B cell (primary cell): ENCODE results near the gene CKMT2. TPM values are rescaled to one million over a fixed set of nuclear protein-coding genes. Genes with fewer than 3 reads are reported as not detected.

ENCODE experiments used
- ATAC-seq: fragments of 200-7000 bp; cut with Tn5 transposase; one replicate; pipeline ENCODE4 v1.10.0; 2021; ENCODE audit warnings: low read depth, mild to moderate bottlenecking, moderate number of reproducible peaks, moderate library complexity
- CTCF ChIA-PET: fragments of 350-600 bp; sonication (Branson Sonifier 250); formaldehyde crosslinking; loops from one replicate; lab custom pipeline; 2021; ENCODE audit warnings: antibody characterized with exemption, inconsistent platforms; lab: Charles Lee
- POLR2A ChIA-PET: fragments of 350-600 bp; sonication (Branson Sonifier 250); formaldehyde crosslinking; loops from one replicate; lab custom pipeline; 2021; ENCODE audit warnings: antibody characterized with exemption; lab: Charles Lee
- DNase-seq: peaks from one replicate; pipeline ENCODE4 v3.0.0; 2013
- H2AFZ ChIP-seq: 2 replicates; pipeline ENCODE4 v1.6.1; 2012; ENCODE audit warnings: mild to moderate bottlenecking, low read depth, low read length; ENCODE audit not compliant: insufficient read depth, poor library complexity, severe bottlenecking
- H3K27ac ChIP-seq, 2 donors: 1 replicate in 1 of 2; 2 replicates in 1 of 2; pipeline ENCODE4 v1.5.1; 2012 to 2013; ENCODE audit warnings: low read length in 2 of 2, mild to moderate bottlenecking in 2 of 2, moderate library complexity in 1 of 2
- H3K27me3 ChIP-seq, 4 experiments: fragments of 200-600 bp in 1 of 4; sonication (generic) in 1 of 4; replicated peaks in 1 of 4; 1 replicate in 2 of 4; 2 replicates in 2 of 4; pipeline versions ENCODE4 v1.6.1 to v1.7.0; 2013 to 2016; ENCODE audit warnings: low read length in 3 of 4, mild to moderate bottlenecking in 2 of 4, mixed read lengths in 1 of 4, moderate library complexity in 1 of 4; ENCODE audit not compliant: insufficient read depth in 4 of 4, control insufficient read depth in 3 of 4; ENCODE audit errors: control extremely low read depth in 1 of 4
- H3K36me3 ChIP-seq, 2 experiments: replicated peaks in 1 of 2; 1 replicate in 1 of 2; 2 replicates in 1 of 2; pipeline versions ENCODE4 v1.6.1 to v1.7.1; 2013; ENCODE audit warnings: low read length in 1 of 2; ENCODE audit not compliant: insufficient read depth in 2 of 2, control insufficient read depth in 1 of 2; ENCODE audit errors: control extremely low read depth in 1 of 2, extremely low read depth in 1 of 2
- H3K4me1 ChIP-seq, 2 donors: fragments of 200-600 bp in 1 of 2; sonication (generic) in 1 of 2; 1 replicate in 1 of 2; 2 replicates in 1 of 2; pipeline versions ENCODE4 v1.5.1 to v1.6.1; 2013 to 2017; ENCODE audit warnings: low read length in 2 of 2; ENCODE audit not compliant: control insufficient read depth in 2 of 2, insufficient read depth in 2 of 2
- H3K4me2 ChIP-seq: replicated peaks from 2 replicates; pipeline ENCODE3; 2012; ENCODE audit warnings: mild to moderate bottlenecking, low read depth, low read length; ENCODE audit not compliant: poor library complexity, severe bottlenecking
- H3K4me3 ChIP-seq, 5 experiments: fragments of 200-600 bp in 1 of 5; sonication (generic) in 1 of 5; 1 replicate in 3 of 5; 2 replicates in 2 of 5; pipeline versions ENCODE4 v1.5.1 to v1.7.0; 2011 to 2016; ENCODE audit warnings: low read length in 4 of 5, mild to moderate bottlenecking in 4 of 5, low read depth in 2 of 5, control low read depth in 1 of 5, moderate library complexity in 1 of 5; ENCODE audit not compliant: insufficient read depth in 1 of 5; ENCODE audit errors: control extremely low read depth in 1 of 5, extremely low read depth in 1 of 5
- H3K79me2 ChIP-seq: fragments of 200-600 bp; sonication (generic); one replicate; pipeline ENCODE4 v1.6.0; 2016; ENCODE audit warnings: low read length; ENCODE audit not compliant: control insufficient read depth, insufficient read depth
- H3K9ac ChIP-seq: fragments of 200-600 bp; sonication (generic); 2 replicates; pipeline ENCODE4 v1.6.1; 2017; ENCODE audit warnings: mild to moderate bottlenecking, low read length, moderate library complexity
- H3K9me3 ChIP-seq, 3 donors: one replicate each; pipeline versions ENCODE4 v1.6.1 to v1.7.1; 2013; ENCODE audit warnings: low read length in 2 of 3; ENCODE audit not compliant: control insufficient read depth in 2 of 3, insufficient read depth in 1 of 3; ENCODE audit errors: control extremely low read depth in 1 of 3
- H4K20me1 ChIP-seq: 2 replicates; pipeline ENCODE4 v1.6.0; 2012; ENCODE audit warnings: mild to moderate bottlenecking, low read length; ENCODE audit not compliant: insufficient read depth, control insufficient read depth, poor library complexity, severe bottlenecking
- H3K27ac Mint-ChIP-seq: one replicate; pipeline ENCODE4 v1.8.0; 2021; ENCODE audit warnings: mixed read lengths
- H3K27me3 Mint-ChIP-seq: one replicate; pipeline ENCODE4 v1.8.0; 2021; ENCODE audit warnings: mixed read lengths
- H3K4me1 Mint-ChIP-seq: one replicate; pipeline ENCODE4 v1.8.0; 2021; ENCODE audit warnings: mixed read lengths
- H3K4me3 Mint-ChIP-seq: one replicate; pipeline ENCODE4 v1.8.0; 2021; ENCODE audit warnings: mixed read lengths
- H3K9me3 Mint-ChIP-seq: one replicate; pipeline ENCODE4 v1.8.0; 2022; ENCODE audit warnings: mixed read lengths; ENCODE audit not compliant: insufficient read depth
- EZH2 ChIP-seq: IDR thresholded peaks from 2 replicates; pipeline ENCODE4 v1.6.1; 2012; ENCODE audit warnings: borderline replicate concordance, low read depth, mild to moderate bottlenecking, moderate library complexity, low read length; ENCODE audit not compliant: insufficient read depth, poor library complexity, severe bottlenecking
- WGBS: methylation state at CpG from one replicate; pipeline ENCODE4 v1.1.5; 2013; ENCODE audit warnings: missing lambda C conversion rate; ENCODE audit not compliant: insufficient coverage; 5-methylcytosine and 5-hydroxymethylcytosine counted together
- intact Hi-C: fragments of 100-400 bp; cut with micrococcal nuclease; formaldehyde crosslinking; loops from one replicate; pipeline ENCODE4 v1.10.0; 2022
- polyA plus RNA-seq: library from polyadenylated mRNA; depleted of rRNA; stranded (reverse); fragments of >200 nt; gene quantifications from 2 replicates; pipeline ENCODE4 v1.2.3, GENCODE V29; 2012
- total RNA-seq, 2 donors: library from RNA; stranded (reverse); fragments of 120-200 nt in 1 of 2; gene quantifications; 1 replicate in 1 of 2; 2 replicates in 1 of 2; pipeline versions ENCODE4 v1.2.3 to v1.2.4, GENCODE V29; 2013 to 2022
- TF ChIP-seq, protein P1 (sequence below): fragments of 200-600 bp; IDR thresholded peaks from one replicate; pipeline ENCODE4 v1.8.0; 2022; ENCODE audit warnings: antibody characterized with exemption, mild to moderate bottlenecking

CKMT2 gene
- total and polyA plus RNA-seq, 2 donors (not counting 1 experiment from before 2014, with no cell fraction given), result not detected

DNA sequence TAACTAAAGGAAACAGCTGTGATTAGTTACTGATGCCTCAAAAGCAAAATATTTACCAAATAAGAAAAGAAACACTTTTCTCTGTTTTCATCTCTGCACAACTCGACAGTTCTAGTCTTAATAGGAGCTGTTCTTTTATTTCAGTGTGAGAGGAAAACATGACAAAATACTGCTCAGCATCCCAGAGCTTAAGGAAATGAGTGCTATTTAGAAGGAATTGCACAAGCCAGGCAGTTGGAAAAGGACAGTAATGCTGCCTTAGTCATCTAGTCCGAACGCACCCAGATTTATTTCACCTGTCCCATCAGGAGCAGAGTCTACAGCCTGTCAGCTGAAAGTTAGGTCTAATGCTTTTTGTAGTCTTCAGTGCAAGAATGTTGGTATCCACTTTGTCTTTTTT is 80.6 kb downstream of the CKMT2 start:
- no peak for DNase-seq
- H3K4me3 Mint-ChIP-seq, result no peak overlapping the region
- no peak for ATAC-seq
- H3K27ac Mint-ChIP-seq, result no peak overlapping the region
- H3K9ac ChIP-seq, result no peak overlapping the region
- POLR2A ChIA-PET, result no interaction called here
- H3K9me3 ChIP-seq, result no peaks in the 10 kb centered on the region
- no peak overlapping the region for H3K27ac ChIP-seq
- H3K4me2 ChIP-seq, result no peak overlapping the region
- CTCF ChIA-PET, result no interaction called here
- H3K27me3 ChIP-seq, result no peaks in the 10 kb centered on the region
- no peak overlapping the region for H2AFZ ChIP-seq
- no CpG with 5 or more reads among the region's 3 CpGs for WGBS
- H3K4me1 ChIP-seq, result no peaks in the 10 kb centered on the region
- H3K27me3 Mint-ChIP-seq, result no peaks in the 10 kb centered on the region
- no peak overlapping the region for H3K4me3 ChIP-seq
- intact Hi-C loops, result no loop called here
- no peaks in the 10 kb centered on the region for H4K20me1 ChIP-seq
- H3K79me2 ChIP-seq, result no peaks in the 10 kb centered on the region
- H3K36me3 ChIP-seq, result peaks cover 9 to 14% of the 10 kb centered on the region in 2 experiments
- peaks cover 2% of the 10 kb centered on the region for H3K4me1 Mint-ChIP-seq
- no peaks in the 10 kb centered on the region for H3K9me3 Mint-ChIP-seq
- TF ChIP-seq, protein P1, sequence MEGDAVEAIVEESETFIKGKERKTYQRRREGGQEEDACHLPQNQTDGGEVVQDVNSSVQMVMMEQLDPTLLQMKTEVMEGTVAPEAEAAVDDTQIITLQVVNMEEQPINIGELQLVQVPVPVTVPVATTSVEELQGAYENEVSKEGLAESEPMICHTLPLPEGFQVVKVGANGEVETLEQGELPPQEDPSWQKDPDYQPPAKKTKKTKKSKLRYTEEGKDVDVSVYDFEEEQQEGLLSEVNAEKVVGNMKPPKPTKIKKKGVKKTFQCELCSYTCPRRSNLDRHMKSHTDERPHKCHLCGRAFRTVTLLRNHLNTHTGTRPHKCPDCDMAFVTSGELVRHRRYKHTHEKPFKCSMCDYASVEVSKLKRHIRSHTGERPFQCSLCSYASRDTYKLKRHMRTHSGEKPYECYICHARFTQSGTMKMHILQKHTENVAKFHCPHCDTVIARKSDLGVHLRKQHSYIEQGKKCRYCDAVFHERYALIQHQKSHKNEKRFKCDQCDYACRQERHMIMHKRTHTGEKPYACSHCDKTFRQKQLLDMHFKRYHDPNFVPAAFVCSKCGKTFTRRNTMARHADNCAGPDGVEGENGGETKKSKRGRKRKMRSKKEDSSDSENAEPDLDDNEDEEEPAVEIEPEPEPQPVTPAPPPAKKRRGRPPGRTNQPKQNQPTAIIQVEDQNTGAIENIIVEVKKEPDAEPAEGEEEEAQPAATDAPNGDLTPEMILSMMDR, result no peak
- TF ChIP-seq EZH2, result no peak

DNA sequence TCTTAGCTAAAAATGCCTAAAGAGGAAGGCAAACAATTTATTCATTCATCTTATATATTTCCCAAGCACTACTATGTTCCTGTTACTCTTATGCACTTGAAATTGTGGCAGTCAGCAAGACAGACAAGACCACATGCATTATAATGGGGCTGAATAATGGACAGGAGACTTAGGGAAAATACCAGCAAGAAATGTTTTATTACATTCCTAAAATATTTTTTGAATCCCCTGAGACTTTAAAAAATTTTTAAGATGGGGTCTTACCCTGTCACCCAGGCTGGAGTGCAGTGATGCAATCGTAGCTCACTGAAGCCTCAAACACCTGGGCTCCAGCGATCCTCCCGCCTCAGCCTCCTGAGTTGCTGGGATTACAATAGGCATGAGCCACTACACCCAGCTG is 81.5 kb downstream of the CKMT2 start:
- Histone ChIP-seq H3K4me1 (no peaks in the 10 kb centered on the region), H3K4me2 (no peak overlapping the region), H3K9ac (no peak overlapping the region), H4K20me1 (no peaks in the 10 kb centered on the region), H3K4me3 (no peak overlapping the region), H3K79me2 (no peaks in the 10 kb centered on the region), H3K27me3 (no peaks in the 10 kb centered on the region), H2AFZ (no peak overlapping the region), H3K36me3 (peaks cover 9 to 10% of the 10 kb centered on the region in 2 experiments), H3K27ac (no peak overlapping the region), H3K9me3 (no peaks in the 10 kb centered on the region)
- no peaks in the 10 kb centered on the region for H3K9me3 Mint-ChIP-seq
- no peak overlapping the region for H3K4me3 Mint-ChIP-seq
- ChIA-PET POLR2A (no interaction called here), CTCF (interaction anchor here (1.1 kb wide), 1 partner anchor 15 kb away, joined by 5 read pairs; no protein-coding TSS in a partner anchor)
- DNase-seq (no peak), ATAC-seq (no peak)
- intact Hi-C loops, result no loop called here
- no peaks in the 10 kb centered on the region for H3K27me3 Mint-ChIP-seq
- peaks cover 2% of the 10 kb centered on the region for H3K4me1 Mint-ChIP-seq
- WGBS, result 90% methylated on average over 3 of the region's 3 CpGs
- TF ChIP-seq, protein P1, result no peak
- no peak for TF ChIP-seq EZH2
- no peak overlapping the region for H3K27ac Mint-ChIP-seq
